HG02970 (cell line): ENCODE data around the gene PET100.

Experiments used
- ATAC-seq: cut with Tn5 transposase; IDR thresholded peaks from one replicate; pipeline ENCODE4 v1.9.1; 2021; ENCODE audit warnings: mild to moderate bottlenecking, moderate library complexity, moderate number of reproducible peaks; ENCODE audit not compliant: unreplicated experiment, low FRiP score

The PET100 gene

DNA sequence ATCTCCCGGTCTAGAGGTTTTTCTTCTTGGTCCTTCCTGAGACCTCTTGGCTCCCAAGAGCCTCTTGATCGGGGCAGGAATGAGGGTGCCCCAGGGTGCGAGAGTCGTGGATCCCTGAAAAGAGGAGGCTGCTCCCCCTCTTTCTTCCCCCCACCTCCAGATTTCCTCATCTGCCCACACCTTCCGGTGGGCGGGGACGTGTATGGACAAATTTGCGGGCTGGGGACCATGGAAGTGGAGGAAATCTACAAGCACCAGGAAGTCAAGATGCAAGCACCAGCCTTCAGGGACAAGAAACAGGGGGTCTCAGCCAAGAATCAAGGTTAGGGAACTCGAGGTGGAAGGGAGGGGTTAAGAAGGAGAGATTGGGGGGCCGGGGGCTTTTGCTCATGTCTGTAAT, 47.3 kb downstream of the PET100 start, which contains the start of gene MCEMP1:
MCEMP1 (plus strand) TSS at position 237 of the 400 bp plus-strand sequence; CDS start at position 268, 31 bp downstream.
- no peak for ATAC-seq

- no peak for ATAC-seq
These were observed 48.2 kb downstream of the PET100 start for GRCh38 chr19:7677669-7678311.

DNA sequence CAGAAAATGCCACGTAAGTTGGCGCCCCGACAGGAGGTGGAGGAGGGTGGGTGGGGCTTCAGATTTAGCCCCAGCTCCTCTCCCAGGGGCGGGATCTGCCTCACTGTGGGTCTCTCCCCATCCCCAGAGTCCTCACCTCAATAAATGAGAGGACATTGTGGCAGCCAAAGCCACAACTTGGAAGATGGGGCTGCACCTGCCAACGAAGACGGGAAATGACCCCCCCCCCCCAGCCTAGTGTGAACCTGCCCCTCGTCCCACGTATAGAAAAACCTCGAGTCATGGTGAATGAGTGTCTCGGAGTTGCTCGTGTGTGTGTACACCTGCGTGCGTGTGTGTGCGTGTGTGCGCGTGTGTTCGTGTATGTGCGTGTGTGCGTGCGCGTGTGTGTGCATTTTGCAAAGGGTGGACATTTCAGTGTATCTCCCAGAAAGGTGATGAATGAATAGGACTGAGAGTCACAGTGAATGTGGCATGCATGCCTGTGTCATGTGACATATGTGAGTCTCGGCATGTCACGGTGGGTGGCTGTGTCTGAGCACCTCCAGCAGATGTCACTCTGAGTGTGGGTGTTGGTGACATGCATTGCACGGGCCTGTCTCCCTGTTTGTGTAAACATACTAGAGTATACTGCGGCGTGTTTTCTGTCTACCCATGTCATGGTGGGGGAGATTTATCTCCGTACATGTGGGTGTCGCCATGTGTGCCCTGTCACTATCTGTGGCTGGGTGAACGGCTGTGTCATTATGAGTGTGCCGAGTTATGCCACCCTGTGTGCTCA, 49.6 kb downstream of the PET100 start:
- ATAC-seq = no peak

GRCh38 chr19:7679771-7680605, 50.4 kb downstream of the PET100 start:
- no peak for ATAC-seq

DNA sequence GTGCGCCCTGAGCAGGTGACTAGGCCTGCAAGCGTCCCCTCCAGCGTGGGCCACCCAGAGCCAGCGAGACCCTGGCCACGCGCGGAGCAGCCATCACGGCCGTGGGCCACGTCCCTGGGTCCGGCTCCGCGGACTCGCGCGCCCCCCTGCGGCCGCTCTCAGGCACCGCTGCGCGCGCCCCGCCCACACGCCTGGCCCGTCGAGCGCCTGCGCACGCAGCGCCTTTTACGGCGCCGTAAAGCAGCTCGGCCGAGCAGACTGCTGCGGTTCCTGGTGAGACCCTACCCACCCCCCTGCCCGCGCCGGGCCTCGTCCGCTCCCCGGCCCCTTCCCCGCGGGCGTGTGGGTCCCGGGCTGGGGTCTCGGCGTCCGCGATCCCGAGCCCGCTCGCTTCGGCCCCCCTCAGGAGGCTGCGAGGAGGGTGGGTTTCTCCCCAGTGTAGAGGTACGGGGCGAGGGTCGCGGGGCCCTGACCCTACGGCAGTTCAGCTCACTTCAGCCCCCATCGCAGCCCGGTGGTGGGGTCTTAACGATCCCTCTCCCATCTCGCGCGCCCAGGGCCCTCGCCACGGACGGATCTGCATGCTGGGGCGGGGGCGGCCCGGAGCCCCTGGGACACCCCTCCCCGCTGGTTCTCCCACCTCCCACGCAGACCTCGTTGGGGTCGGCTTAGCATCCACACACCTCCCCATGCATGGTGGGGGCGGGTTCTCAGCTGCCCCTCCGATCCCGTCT, 51.2 kb downstream of the PET100 start, which contains the start of gene TRAPPC5:
TRAPPC5 (plus strand) TSS at position 228 of the 734 bp plus-strand sequence. CDS start 1,421 bp downstream, outside the sequence.
- peak; percentile 37 for ATAC-seq
